ENCODE data around the gene PPIP5K1. TPM values are rescaled to one million over a fixed set of nuclear protein-coding genes. Genes with fewer than 3 reads are reported as not detected.

PPIP5K1 gene
- total RNA-seq, 1 donor from 2014 or later, result 37.9 TPM

- Mint-ChIP-seq H3K36me3 (ENCODE audit: low read depth) (peaks cover 23% of the 10 kb centered on the region), H3K4me3 (peak within 1 kb of the TSS; percentile 92), H3K4me1 (peaks cover 65% of the 10 kb centered on the region), H3K27me3 (ENCODE audit: low read depth) (no peaks in the 10 kb centered on the region), H3K9me3 (no peaks in the 10 kb centered on the region), H3K27ac (ENCODE audit: unreplicated experiment) (peak within 1 kb of the TSS; percentile 90)
- TF ChIP-seq CTCF (conservative IDR thresholded peaks at IDR 0.05), result no peak
- DNase-seq (ENCODE audit: low read depth, low spot score), result peak; percentile 45
Measured at GRCh38 chr15:43517354-43518196, 72.4 kb downstream of the PPIP5K1 start, which contains the start of gene MAP1A. Gene MAP1A (plus strand): TSS chr15:43517608. CDS start chr15:43521474, 3,866 bp downstream.

- Mint-ChIP-seq H3K9me3 (no peaks in the 10 kb centered on the region), H3K4me1 (peaks cover 69% of the 10 kb centered on the region), H3K27ac (ENCODE audit: unreplicated experiment) (peak overlapping the region; percentile 90), H3K4me3 (peak overlapping the region; percentile 92), H3K27me3 (ENCODE audit: low read depth) (peaks cover 3% of the 10 kb centered on the region), H3K36me3 (ENCODE audit: low read depth) (peaks cover 16% of the 10 kb centered on the region)
- TF ChIP-seq CTCF (conservative IDR thresholded peaks at IDR 0.05), result no peak
- DNase-seq (ENCODE audit: low read depth, low spot score), result no peak
Measured at GRCh38 chr15:43516801-43517353, 73.1 kb downstream of the PPIP5K1 start.

- H3K27ac Mint-ChIP-seq (ENCODE audit: unreplicated experiment), result no peak overlapping the region
- peaks cover 9% of the 10 kb centered on the region for H3K36me3 Mint-ChIP-seq (ENCODE audit: low read depth)
- H3K4me3 Mint-ChIP-seq, result peak overlapping the region; percentile 58
- no peak for DNase-seq (ENCODE audit: low read depth, low spot score)
- H3K9me3 Mint-ChIP-seq, result no peaks in the 10 kb centered on the region
- no peak for TF ChIP-seq CTCF (conservative IDR thresholded peaks at IDR 0.05)
- peaks cover 3% of the 10 kb centered on the region for H3K27me3 Mint-ChIP-seq (ENCODE audit: low read depth)
- H3K4me1 Mint-ChIP-seq, result peaks cover 75% of the 10 kb centered on the region
Measured at GRCh38 chr15:43516185-43516584, 73.8 kb downstream of the PPIP5K1 start.

GRCh38 chr15:43515741-43516140 lies 74.3 kb downstream of the PPIP5K1 start:
- Mint-ChIP-seq H3K4me3 (peak overlapping the region; percentile 58), H3K27ac (ENCODE audit: unreplicated experiment) (no peak overlapping the region), H3K4me1 (peaks cover 77% of the 10 kb centered on the region), H3K27me3 (ENCODE audit: low read depth) (peaks cover 3% of the 10 kb centered on the region), H3K36me3 (ENCODE audit: low read depth) (peaks cover 6% of the 10 kb centered on the region), H3K9me3 (no peaks in the 10 kb centered on the region)
- no peak for DNase-seq (ENCODE audit: low read depth, low spot score)
- no peak for TF ChIP-seq CTCF (conservative IDR thresholded peaks at IDR 0.05)

GRCh38 chr15:43514241-43515057 lies 75.6 kb downstream of the PPIP5K1 start:
- no peaks in the 10 kb centered on the region for H3K36me3 Mint-ChIP-seq (ENCODE audit: low read depth)
- peaks cover 76% of the 10 kb centered on the region for H3K4me1 Mint-ChIP-seq
- DNase-seq (ENCODE audit: low read depth, low spot score), result peak; percentile 18
- no peaks in the 10 kb centered on the region for H3K9me3 Mint-ChIP-seq
- peaks cover 3% of the 10 kb centered on the region for H3K27me3 Mint-ChIP-seq (ENCODE audit: low read depth)
- H3K4me3 Mint-ChIP-seq, result peak overlapping the region; percentile 54
- no peak overlapping the region for H3K27ac Mint-ChIP-seq (ENCODE audit: unreplicated experiment)
- peak; percentile 71 for TF ChIP-seq CTCF (conservative IDR thresholded peaks at IDR 0.05)
